Measurements from ENCODE around the gene DMXL1.

DMXL1 gene

GRCh38 chr5:119070828-119071560 lies at the start of gene DMXL1:
DMXL1 (plus strand) TSS chr5:119071087; CDS start chr5:119071570, 483 bp downstream.
- peak; percentile 97 for DNase-seq (ENCODE audit: low spot score)

GRCh38 chr5:119021149-119021732 lies 49.6 kb upstream of the DMXL1 start:
- DNase-seq (ENCODE audit: low spot score), result no peak

DNA sequence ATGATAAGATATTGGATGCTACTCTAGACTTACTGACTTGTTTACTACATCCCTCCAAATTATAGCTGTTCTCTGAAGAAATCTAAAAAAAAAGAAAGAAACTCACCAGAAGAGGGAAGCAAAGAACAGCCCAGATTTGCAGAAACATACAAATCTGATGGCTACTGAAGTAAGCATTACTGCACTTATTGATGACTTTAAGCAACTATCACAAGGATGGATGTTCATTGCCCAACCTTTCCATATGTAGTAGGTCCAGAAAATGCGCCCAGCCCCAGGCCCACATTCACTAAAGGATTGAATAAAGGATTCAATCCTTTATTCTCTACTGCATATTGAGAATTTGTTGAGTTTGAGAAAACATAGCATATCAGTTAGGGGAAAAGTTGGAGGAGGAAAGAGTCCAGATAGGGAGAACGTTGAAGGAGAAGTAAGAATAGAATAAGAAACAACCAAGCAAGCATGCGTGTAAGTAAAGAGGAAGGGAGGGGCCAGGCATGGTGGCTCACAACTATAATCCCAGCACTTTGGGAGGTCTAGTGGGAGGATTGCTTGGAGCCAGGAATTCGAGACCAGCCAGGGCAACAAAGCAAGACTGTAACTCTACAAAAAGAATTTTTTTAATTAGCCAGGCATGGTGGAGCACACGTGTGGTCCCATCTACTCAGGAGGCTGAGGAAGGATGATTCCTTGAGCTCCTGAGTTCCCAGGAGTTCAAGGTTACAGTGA lies 48.7 kb upstream of the DMXL1 start:
- no peak for DNase-seq (ENCODE audit: low spot score)

DNA sequence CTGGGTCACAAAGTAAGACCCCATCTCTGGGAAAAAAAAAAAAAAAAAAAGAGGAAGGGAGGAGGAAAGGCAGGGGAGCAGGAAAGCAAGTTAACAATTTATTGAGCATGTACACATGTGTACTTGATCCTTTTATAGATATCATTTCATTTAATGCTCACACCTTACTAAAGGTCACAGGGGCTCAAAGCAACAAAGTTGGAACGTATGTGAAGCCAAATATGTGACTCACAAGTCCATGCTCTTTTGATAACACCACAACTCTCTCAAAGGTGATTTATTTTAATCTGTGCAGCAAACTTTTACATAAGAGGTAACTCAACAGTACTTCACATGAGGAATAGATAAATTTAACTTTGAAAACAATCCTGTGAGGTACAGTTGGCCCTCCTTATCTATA lies 48.1 kb upstream of the DMXL1 start:
- no peak for DNase-seq (ENCODE audit: low spot score)

GRCh38 chr5:119028575-119028974 lies 42.3 kb upstream of the DMXL1 start:
- no peak for DNase-seq (ENCODE audit: low spot score)

DNA sequence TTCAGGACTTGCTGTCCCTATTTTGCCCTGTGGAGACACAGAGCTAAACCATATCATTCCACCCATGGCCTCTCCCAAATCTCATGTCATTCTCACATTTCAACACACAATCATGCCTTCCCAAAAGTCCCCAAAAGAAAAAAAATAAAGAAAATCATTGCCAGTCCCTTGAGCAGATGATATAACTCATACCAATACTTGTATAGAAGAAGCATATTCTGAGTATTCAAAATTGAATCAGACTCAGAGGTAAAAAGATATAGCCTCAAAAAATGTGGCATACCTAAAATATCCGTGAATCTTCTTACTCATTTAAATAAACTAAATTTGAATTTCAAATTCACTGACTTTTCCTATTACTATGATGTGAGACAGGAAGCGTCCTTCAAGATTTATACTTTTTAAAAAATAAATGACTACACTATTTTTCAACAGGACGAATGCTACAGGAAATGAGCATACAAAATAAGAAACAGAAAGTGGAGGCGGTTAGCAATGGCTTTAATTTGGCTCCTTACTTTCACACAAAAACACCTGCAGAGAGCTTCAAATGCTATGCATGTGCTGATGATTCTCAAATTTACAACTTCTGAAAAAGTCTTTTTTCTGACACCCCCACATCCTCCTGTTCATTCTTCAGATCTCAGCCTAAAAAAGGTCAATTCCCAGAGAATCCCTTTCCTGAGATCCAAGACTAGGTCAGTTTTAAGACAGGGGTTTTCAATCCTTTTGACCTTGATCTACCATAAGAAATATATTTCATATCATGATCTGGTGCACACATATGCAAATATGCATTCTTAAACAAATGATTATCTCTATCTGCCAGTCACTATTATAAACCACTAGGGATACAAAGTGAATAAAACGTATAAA lies 39.6 kb upstream of the DMXL1 start:
- DNase-seq (ENCODE audit: low spot score), result no peak

GRCh38 chr5:119031905-119032304 lies 39.0 kb upstream of the DMXL1 start:
- no peak for DNase-seq (ENCODE audit: low spot score)

GRCh38 chr5:119032656-119033055 lies 38.2 kb upstream of the DMXL1 start:
- DNase-seq (ENCODE audit: low spot score), result no peak

DNA sequence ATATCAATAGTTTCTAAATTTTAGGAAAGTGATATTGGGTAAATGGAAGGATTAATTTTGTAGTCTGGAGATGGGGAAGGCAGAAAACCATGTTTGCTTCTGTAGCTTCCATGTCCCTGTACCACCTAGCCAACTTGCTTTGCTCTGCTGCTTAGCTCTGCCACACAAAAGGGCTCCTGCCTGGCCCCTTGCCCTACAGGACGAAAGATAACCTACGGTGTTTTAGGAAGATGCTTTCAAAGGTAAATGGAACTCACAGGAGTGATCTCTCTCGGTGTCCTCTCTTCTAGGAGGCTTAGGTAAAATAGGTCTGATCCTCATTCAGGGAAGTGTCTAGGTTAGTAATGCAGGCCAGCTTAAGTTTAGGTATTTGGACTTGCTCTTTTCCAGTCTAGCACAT lies 37.8 kb upstream of the DMXL1 start:
- no peak for DNase-seq (ENCODE audit: low spot score)

GRCh38 chr5:119036101-119036762 lies 34.7 kb upstream of the DMXL1 start:
- DNase-seq (ENCODE audit: low spot score), result no peak

- no peak for DNase-seq (ENCODE audit: low spot score)
These were observed 33.2 kb upstream of the DMXL1 start for GRCh38 chr5:119037496-119038215.

DNA sequence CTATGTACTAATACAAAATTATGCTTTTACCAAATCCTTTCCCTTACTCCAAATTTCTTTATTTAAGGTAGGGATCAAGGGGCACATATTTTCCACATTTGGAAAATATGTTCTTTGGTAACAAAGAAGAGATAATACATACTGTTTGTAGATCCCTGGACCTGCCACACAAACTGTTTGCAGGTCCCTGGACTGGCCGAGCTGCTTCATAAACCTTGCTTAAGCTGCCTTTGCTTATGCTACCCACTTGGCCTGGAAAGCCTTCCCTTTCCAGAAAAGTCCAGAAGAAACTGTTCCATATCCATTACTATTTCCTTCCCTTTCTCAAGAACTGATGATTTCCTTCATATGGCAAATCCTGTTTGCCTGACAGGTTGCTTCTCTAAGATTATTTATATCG lies 22.6 kb upstream of the DMXL1 start:
- DNase-seq (ENCODE audit: low spot score), result no peak

GRCh38 chr5:119049824-119050449 lies 20.9 kb upstream of the DMXL1 start:
- no peak for DNase-seq (ENCODE audit: low spot score)

GRCh38 chr5:119054101-119054500 lies 16.8 kb upstream of the DMXL1 start:
- DNase-seq (ENCODE audit: low spot score), result no peak

- DNase-seq (ENCODE audit: low spot score), result no peak
These were observed 15.6 kb upstream of the DMXL1 start for GRCh38 chr5:119055294-119055693.

DNA sequence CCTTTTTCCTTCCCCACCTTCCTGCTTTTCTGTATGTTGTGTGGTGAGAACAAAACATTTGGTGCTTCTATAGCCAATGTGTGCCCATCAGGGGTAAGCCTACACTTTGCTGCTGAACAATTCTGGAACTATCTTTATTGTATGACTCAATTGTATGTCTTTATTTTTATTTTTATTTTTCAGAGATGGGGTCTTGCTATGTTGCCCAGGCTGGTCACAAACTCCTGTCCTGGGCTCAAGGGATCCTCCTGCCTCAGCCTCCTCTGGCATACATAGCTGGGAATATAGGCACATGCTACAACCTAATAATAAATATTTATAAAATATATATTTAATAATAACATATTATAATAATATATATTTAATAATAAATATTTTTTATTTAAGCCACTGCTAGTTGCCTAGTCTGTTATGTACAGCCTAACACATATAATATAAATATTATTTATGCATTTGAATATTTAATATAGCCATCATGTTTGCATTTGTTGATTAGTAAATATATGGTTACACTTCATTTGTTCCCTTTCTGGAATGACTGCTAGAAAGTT lies 11.8 kb upstream of the DMXL1 start:
- no peak for DNase-seq (ENCODE audit: low spot score)

DNA sequence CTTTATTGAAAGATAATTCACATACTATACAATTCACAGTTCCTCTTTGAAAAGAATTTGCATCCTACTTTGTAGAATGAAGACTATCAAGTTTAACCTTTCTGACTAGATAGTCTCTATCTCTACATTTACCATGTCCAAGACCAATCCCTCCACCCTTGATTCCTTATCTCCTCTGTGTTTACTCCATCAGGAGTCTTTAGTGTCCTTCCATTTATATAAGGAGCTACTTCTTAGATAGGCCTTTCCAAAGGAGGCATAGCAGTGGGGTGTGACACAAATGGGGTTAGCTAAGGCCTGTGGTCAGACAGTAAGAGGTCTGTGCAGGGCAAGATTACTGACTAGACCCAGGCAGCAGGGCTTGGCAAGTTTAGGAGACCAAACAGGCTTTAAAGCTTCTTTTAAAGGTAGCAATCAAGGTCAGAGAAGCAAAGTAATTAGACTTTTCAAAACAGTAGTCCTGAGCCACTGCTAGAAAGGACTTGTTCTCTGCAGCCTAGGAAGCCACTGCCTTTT lies 11.1 kb upstream of the DMXL1 start:
- no peak for DNase-seq (ENCODE audit: low spot score)

GRCh38 chr5:119063579-119064379 lies 7.1 kb upstream of the DMXL1 start:
- DNase-seq (ENCODE audit: low spot score), result no peak

GRCh38 chr5:119067450-119067849 lies 3.4 kb upstream of the DMXL1 start:
- DNase-seq (ENCODE audit: low spot score), result no peak

DNA sequence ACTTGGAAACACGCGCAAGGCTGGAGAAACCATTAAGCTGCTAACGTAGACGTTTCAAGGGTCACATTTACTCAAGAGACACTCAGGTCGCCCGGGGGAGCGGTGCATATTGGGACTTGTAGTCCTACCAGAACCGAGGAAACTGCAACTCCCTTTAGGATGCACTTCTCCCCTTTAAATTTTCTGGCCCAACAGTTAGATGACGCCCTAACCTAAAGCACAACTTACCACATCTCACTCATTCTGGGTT lies 384 bp upstream of the DMXL1 start:
- DNase-seq (ENCODE audit: low spot score), result no peak
